Kidney tubule cell (primary cell): ENCODE results near the gene SVEP1.
"Not testable (repeated sequence)": the region's sequence is repeated elsewhere in the genome, so short reads cannot be mapped to it uniquely, and the experiment has no call there.

ENCODE experiments used
- DNase-seq: peaks from one replicate; pipeline ENCODE4 v3.0.0-alpha.2; 2018; ENCODE audit warnings: low spot score

The SVEP1 gene

GRCh38 chr9:110444911-110445310 is 134.6 kb downstream of the SVEP1 start:
- no peak for DNase-seq

GRCh38 chr9:110443866-110444220 is 135.7 kb downstream of the SVEP1 start:
- no peak for DNase-seq

GRCh38 chr9:110443146-110443865 is 136.2 kb downstream of the SVEP1 start:
- DNase-seq = no peak

- DNase-seq = no peak
Observed at GRCh38 chr9:110440796-110441195, 138.7 kb downstream of the SVEP1 start.

- DNase-seq = no peak
Observed at GRCh38 chr9:110440172-110440571, 139.4 kb downstream of the SVEP1 start.

- no peak for DNase-seq
Observed at GRCh38 chr9:110432253-110432652, 147.3 kb downstream of the SVEP1 start.

- DNase-seq = no peak
Observed at GRCh38 chr9:110429453-110429852, 150.1 kb downstream of the SVEP1 start.

GRCh38 chr9:110427497-110428104 is 151.9 kb downstream of the SVEP1 start:
- DNase-seq = peak; percentile 47

- peak; percentile 21 for DNase-seq
Observed at GRCh38 chr9:110426052-110426709, 153.4 kb downstream of the SVEP1 start.

GRCh38 chr9:110414471-110414870 is 165.1 kb downstream of the SVEP1 start:
- no peak for DNase-seq

- no peak for DNase-seq
Observed at GRCh38 chr9:110410961-110411360, 168.6 kb downstream of the SVEP1 start.

- DNase-seq = no peak
Observed at GRCh38 chr9:110408598-110408997, 170.9 kb downstream of the SVEP1 start.

- DNase-seq = no peak
Observed at GRCh38 chr9:110405858-110406443, 173.6 kb downstream of the SVEP1 start.

GRCh38 chr9:110404473-110404872 is 175.1 kb downstream of the SVEP1 start:
- DNase-seq = no peak

GRCh38 chr9:110399983-110400382 is 179.6 kb downstream of the SVEP1 start:
- no peak for DNase-seq

GRCh38 chr9:110398992-110399391 is 180.5 kb downstream of the SVEP1 start:
- not testable (repeated sequence) for DNase-seq

- no peak for DNase-seq
Observed at GRCh38 chr9:110391826-110392485, 187.6 kb downstream of the SVEP1 start.

GRCh38 chr9:110389148-110389750 is 190.3 kb downstream of the SVEP1 start:
- DNase-seq = no peak

- DNase-seq = no peak
Observed at GRCh38 chr9:110383491-110383890, 196.1 kb downstream of the SVEP1 start.

GRCh38 chr9:110382731-110383130 is 196.8 kb downstream of the SVEP1 start:
- DNase-seq = no peak

GRCh38 chr9:110371411-110372007 is 208.0 kb downstream of the SVEP1 start:
- no peak for DNase-seq

- peak; percentile 4 for DNase-seq
Observed at GRCh38 chr9:110370315-110370714, 209.2 kb downstream of the SVEP1 start.
